GM23248 (cell line): ENCODE measurements around the gene ABHD14A.

Source experiments
- EZH2 ChIP-seq: fragments of 200-600 bp; sonication (generic); IDR thresholded peaks from 2 replicates; pipeline ENCODE4 v1.6.1; 2018; ENCODE audit warnings: antibody characterized with exemption, mild to moderate bottlenecking; ENCODE audit not compliant: insufficient read depth, poor library complexity, severe bottlenecking
- EZH2phosphoT487 ChIP-seq: fragments of 200-600 bp; sonication (generic); IDR thresholded peaks from 2 replicates; pipeline ENCODE4 v1.6.1; 2018; ENCODE audit warnings: antibody characterized with exemption, moderate library complexity, mild to moderate bottlenecking, low read depth; ENCODE audit not compliant: insufficient read depth

- TF ChIP-seq EZH2phosphoT487 (no peak), EZH2 (no peak)
Observed at GRCh38 chr3:51980253-51980652, 5.4 kb downstream of the ABHD14A start.
